DMS53 (cell line): ENCODE data around the gene SOBP.
"Not testable (repeated sequence)": the region's sequence is repeated elsewhere in the genome, so short reads cannot be mapped to it uniquely, and the experiment has no call there.

Source experiments
- DNase-seq: peaks from one replicate; lab custom pipeline; 2025; lab: John Stamatoyannopoulos, UW

The SOBP gene, protein sequence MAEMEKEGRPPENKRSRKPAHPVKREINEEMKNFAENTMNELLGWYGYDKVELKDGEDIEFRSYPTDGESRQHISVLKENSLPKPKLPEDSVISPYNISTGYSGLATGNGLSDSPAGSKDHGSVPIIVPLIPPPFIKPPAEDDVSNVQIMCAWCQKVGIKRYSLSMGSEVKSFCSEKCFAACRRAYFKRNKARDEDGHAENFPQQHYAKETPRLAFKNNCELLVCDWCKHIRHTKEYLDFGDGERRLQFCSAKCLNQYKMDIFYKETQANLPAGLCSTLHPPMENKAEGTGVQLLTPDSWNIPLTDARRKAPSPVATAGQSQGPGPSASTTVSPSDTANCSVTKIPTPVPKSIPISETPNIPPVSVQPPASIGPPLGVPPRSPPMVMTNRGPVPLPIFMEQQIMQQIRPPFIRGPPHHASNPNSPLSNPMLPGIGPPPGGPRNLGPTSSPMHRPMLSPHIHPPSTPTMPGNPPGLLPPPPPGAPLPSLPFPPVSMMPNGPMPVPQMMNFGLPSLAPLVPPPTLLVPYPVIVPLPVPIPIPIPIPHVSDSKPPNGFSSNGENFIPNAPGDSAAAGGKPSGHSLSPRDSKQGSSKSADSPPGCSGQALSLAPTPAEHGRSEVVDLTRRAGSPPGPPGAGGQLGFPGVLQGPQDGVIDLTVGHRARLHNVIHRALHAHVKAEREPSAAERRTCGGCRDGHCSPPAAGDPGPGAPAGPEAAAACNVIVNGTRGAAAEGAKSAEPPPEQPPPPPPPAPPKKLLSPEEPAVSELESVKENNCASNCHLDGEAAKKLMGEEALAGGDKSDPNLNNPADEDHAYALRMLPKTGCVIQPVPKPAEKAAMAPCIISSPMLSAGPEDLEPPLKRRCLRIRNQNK

GRCh38 chr6:107489636-107490565 lies at the start of gene SOBP:
Gene SOBP (plus strand): TSS chr6:107490117. CDS start chr6:107490617, 500 bp downstream.
- peak; percentile 67 for DNase-seq

DNA sequence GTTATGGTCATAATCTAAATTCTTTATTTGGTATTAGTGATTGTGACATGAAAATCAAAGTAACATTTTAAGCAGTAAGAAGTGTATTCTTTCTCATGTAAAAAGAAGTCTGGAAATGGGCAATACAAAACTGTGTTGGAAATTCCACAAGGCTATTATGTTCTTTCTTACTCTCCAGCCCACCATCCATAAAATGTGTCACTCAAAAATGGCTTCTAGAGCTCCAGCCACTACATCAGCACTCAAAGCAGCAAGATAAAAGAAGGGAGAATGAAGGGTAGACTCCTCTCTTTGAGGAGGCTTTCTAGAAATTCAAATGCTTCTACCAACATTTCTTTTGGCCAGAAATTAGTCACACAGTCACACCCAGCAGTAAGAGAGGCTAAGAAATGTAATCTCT lies 49.0 kb upstream of the SOBP start:
- no peak for DNase-seq

DNA sequence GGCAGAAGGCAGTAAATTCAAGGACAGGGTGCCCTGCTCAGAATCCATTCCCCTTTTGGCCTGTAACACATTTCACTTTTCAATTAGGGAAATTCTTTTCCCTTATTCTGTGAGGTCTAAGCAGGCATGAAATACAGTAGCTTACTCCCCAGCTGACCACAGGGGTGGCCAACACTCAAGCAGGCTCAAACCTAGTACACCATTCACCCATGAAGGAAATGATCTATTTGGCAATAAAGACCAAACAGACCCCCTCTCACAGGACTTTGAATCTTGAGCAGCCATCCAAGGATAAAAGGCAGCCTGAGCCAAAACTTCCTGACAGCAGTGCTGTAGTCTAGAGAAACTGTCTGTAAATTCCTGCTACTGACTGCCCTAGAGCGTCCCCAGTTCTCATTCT lies 48.2 kb upstream of the SOBP start:
- no peak for DNase-seq

GRCh38 chr6:107442938-107443607 lies 46.8 kb upstream of the SOBP start:
- no peak for DNase-seq

GRCh38 chr6:107443608-107444267 lies 46.2 kb upstream of the SOBP start:
- DNase-seq: no peak

- DNase-seq: no peak
Measured at GRCh38 chr6:107444277-107444676, 45.6 kb upstream of the SOBP start.

- DNase-seq: peak; percentile 26
Measured at GRCh38 chr6:107447663-107448216, 42.2 kb upstream of the SOBP start.

DNA sequence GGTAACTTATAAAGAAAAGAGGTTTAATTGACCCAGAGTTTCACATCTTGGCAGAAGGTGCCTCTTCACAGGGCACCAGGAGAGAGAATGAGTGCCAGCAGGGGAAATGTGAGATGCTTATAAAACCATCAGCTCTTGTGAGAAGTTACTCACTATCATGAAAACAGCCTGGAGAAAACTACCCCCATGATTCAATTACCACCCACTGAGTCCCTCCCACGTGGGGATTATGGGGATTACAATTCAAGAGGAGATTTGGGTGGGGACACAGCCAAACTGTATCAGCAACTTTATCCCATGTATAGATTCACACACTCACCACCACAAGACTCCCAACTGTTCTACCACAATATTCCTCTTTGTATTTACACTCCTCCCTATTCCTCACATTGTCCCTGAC lies 41.1 kb upstream of the SOBP start:
- DNase-seq: no peak

DNA sequence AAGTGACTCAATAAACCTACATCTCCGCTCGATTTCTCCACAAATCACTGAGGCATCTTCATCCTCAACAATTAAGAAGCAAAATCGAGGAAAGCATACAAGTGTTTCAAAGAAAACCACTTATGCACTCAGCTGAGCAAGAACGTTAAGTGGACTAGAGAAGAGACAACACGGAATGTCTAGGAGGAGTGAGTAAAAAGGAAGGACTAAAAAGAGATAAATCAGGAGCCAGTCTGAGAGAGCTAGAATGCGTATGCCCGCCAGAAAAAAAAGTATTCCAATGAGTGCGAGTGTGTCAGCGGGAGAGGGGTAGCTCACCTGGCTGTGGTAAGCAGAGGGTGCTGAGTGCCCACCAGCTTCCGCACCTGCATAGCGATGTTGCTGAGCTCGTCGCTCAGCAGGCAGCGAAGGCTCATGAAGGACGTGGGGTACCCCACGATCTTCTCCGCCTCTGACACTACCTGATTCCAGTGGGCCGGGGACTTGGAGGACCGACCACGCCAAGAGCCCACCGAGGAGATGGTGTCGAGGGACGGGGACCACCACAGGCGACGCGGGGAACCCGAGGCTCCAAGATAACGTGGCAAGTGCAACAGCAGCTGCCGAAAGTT lies 31.1 kb upstream of the SOBP start:
- DNase-seq: peak; percentile 64

DNA sequence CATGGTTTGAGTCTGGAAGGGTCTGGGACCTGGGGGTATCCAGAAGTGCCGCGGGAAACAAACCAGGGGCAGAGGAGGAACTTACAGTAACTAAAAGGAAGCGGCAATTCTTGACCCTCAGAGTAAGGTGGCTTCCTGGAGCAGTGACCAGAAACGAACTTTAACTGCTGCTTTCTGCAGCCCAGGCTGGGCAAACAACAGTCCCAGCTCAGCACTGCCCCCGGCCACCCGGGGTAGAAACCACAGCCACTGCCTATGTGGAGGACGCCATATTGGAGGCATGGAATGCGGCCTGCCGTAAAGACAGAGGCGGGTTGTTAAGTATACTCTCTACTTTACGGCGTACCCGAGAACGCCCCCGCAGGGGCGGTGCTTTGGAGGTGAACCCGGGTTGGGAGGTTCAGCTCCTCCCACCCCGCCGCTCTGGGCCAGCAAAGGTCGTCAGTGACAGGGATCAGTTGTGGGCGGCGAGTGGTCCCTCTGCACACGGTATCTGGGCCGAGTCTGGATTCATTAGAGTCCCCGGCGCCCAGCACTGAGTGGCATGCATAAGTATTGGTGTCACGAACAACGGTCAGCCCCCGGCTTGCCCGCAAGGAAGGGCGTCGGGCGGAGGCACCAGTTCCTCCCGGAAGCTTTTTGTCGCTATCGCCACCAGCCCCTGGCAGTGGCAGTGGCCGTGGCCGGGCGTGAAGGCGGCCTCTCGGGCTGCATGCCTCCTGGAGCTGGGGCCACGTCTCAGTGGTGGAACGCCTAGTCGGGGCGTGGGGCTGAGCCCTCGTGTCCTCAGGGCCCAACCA lies 30.4 kb upstream of the SOBP start, which contains the start of gene PDSS2:
PDSS2 (minus strand) TSS at position 282 of the 800 bp plus-strand sequence; CDS start at position 3, 279 bp downstream.
- DNase-seq: peak; percentile 99

DNA sequence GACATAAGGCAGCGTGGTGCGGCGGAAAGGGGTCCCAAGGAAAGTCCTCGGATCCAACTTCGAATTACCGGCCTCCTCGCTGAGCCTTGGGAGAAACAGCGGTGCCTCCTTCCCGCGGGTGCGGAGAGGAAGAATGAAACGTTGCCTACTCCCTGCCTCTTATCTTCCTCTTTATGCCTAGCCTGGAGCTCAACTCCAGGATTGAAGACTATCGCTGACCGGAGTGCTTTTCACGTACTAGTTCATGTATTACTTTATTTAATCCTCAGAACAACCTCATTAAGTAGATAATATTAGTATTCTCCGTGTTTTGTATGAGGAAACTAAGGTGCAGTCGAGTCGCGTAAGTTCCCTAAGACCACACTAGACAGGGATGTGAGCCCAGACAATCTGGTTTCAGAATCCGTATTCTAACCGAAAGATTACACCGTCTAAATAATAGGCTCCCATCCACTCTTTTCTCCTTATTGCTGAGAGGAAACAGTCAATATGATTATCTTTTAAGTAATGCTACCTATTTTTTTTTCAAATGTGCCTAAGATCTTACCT lies 29.8 kb upstream of the SOBP start:
- no peak for DNase-seq

DNA sequence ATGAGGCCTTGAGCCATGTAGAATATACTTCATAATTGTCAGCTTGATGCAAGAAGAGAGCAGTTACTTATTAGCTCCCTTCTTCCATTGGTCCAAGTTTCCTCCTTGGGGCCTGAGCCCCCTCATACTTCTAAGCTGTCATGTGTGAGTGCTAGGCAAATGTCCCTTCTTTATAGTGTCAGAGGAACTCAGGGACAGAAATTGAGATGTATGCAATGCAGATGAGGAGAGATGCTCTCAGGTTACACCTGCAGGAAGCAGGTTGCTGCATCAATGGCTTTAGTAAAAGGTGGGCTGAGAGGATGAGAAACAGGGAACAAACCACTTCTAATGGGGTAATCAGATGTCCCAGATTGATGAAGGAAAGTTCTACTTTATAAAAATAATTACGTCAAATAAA lies 23.9 kb upstream of the SOBP start:
- DNase-seq: no peak

DNA sequence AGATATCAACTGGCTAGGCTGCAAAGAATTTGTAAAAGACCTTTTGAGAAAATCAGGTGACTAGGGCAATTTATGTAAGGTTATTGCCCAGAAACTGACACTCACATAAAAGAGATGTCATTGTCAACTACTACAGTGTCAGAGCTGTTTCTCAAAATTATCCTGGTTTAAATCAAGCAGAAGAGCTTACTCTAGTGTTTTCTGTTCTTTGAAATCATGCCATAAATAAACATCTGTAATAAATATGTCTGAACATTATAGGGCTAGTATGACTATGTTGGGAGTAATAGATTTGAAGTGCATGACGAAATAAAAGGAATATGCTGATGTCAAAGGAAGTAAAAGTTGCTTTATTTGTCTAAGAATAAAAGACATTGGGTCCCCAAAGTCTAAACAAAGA lies 19.6 kb upstream of the SOBP start:
- no peak for DNase-seq

- DNase-seq: no peak
Measured at GRCh38 chr6:107473660-107474059, 16.3 kb upstream of the SOBP start.

DNA sequence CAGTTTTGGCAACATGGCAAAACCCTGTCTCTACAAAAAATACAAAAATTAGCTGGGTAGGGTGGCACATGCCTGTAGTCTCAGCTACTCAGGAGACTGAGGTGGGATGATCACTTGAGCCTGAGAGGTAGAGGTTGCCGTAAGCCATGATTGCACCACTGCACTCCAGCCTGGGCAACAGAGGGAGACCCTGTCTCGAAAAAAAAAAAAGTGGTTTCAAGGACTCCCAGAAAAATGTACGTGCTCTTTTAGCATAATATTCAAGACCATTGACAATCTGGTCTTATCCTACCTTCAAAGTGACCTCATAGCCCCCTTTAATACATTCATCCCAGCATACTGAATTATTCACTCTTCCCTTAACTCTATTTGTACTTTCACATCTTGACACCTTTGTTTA lies 14.6 kb upstream of the SOBP start:
- not testable (repeated sequence) for DNase-seq

DNA sequence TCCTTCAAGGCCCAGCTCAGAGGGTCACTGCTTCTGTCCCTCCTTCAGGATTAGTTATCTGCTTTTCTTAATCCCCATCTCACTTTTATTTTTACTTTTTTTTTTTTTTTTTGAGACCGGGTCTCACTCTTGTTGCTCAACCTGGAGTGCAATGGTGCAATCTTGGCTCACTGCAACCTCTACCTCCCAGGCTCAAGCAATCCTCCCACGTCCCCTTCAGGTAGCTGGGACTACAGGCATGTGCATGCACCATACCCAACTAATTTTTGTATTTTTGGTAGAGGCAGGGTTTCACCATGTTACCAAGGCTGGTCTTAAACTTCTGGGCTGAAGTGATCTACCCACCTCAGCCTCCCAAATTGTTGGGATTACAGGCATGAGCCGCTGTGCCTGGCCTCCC lies 14.1 kb upstream of the SOBP start:
- not testable (repeated sequence) for DNase-seq

DNA sequence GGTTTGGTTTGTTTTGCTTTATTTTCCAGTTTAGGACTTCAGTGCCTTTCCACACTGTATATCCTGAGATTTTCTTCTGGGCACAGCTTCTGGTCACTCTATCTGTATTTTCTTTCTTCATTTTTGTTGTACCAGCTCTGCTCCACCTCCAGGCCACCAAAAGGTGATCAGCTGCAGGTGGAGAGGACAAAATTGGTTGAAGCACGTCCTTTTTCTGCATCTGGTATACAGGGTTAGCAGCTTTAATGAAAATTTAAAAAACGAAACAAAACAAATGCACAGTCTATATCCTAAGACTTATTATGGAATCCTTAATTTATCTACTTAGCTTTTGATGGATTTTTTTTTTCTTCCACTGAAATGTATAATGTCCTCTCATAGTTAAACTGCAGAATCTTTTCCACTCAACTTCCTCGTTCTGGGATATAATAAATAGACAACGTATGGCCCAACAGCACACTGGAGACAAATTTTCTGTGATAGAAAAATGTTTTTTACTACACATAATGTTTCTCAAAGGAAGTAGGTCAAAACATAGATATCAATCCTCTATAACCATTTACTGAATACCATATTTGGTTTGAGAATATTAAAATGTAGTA lies 10.7 kb upstream of the SOBP start:
- no peak for DNase-seq

GRCh38 chr6:107485157-107485556 lies 4.8 kb upstream of the SOBP start:
- DNase-seq: no peak
